HG02981 (cell line): ENCODE data around the gene GSDMA.
A peak's percentile ranks its signal among the peaks of the same experiment; 100 is the strongest.

Experiments used
- ATAC-seq: cut with Tn5 transposase; IDR thresholded peaks from one replicate; pipeline ENCODE4 v1.9.1; 2021; ENCODE audit warnings: mild to moderate bottlenecking, moderate library complexity; ENCODE audit not compliant: unreplicated experiment

Gene GSDMA

GRCh38 chr17:39962642-39963220 is at the start of gene GSDMA:
Gene GSDMA (plus strand): TSS chr17:39963004. CDS start chr17:39965688, 2,684 bp downstream.
- ATAC-seq, result no peak

GRCh38 chr17:39913989-39914388 is 48.8 kb upstream of the GSDMA start:
- no peak for ATAC-seq

- no peak for ATAC-seq
These were observed 47.2 kb upstream of the GSDMA start for GRCh38 chr17:39915559-39915958.

- ATAC-seq, result no peak
These were observed 45.9 kb upstream of the GSDMA start for GRCh38 chr17:39916918-39917317.

GRCh38 chr17:39919087-39919683 is 43.6 kb upstream of the GSDMA start:
- ATAC-seq, result no peak

GRCh38 chr17:39920218-39921210 is 42.3 kb upstream of the GSDMA start:
- no peak for ATAC-seq

GRCh38 chr17:39921323-39921722 is 41.5 kb upstream of the GSDMA start:
- ATAC-seq, result no peak

GRCh38 chr17:39922006-39922405 is 40.8 kb upstream of the GSDMA start:
- no peak for ATAC-seq

GRCh38 chr17:39923230-39923629 is 39.6 kb upstream of the GSDMA start:
- no peak for ATAC-seq

- no peak for ATAC-seq
These were observed 38.7 kb upstream of the GSDMA start for GRCh38 chr17:39923836-39924690.

- ATAC-seq, result no peak
These were observed 38.1 kb upstream of the GSDMA start for GRCh38 chr17:39924691-39925055.

- ATAC-seq, result no peak
These were observed 37.3 kb upstream of the GSDMA start for GRCh38 chr17:39925282-39926134.

GRCh38 chr17:39926135-39926587 is 36.6 kb upstream of the GSDMA start:
- ATAC-seq, result no peak

- peak; percentile 12 for ATAC-seq
These were observed 36.2 kb upstream of the GSDMA start for GRCh38 chr17:39926588-39927100.

GRCh38 chr17:39927101-39927928 is 35.5 kb upstream of the GSDMA start, which contains the start of the genes LRRC3C and ORMDL3:
Gene LRRC3C (plus strand): TSS chr17:39927732. CDS start chr17:39941524, 13,792 bp downstream.
Gene ORMDL3 (minus strand): TSS chr17:39927601. CDS start chr17:39924203, 3,398 bp downstream.
- peak; percentile 71 for ATAC-seq

GRCh38 chr17:39927929-39928857 is 34.6 kb upstream of the GSDMA start:
- ATAC-seq, result peak; percentile 21

GRCh38 chr17:39928858-39929645 is 33.8 kb upstream of the GSDMA start:
- no peak for ATAC-seq
